ENCODE measurements around the gene ABCA4.

Gene ABCA4

GRCh38 chr1:94090761-94091160, 30.2 kb downstream of the ABCA4 start:
- no peak for TF ChIP-seq CTCF (IDR thresholded peaks at IDR 0.05; ENCODE audit: extremely low read depth, missing control alignments)
- DNase-seq (ENCODE audit: low spot score), result no peak

- no peak for DNase-seq (ENCODE audit: low spot score)
- no peak for TF ChIP-seq CTCF (IDR thresholded peaks at IDR 0.05; ENCODE audit: extremely low read depth, missing control alignments)
Measured at GRCh38 chr1:94087193-94087592, 33.8 kb downstream of the ABCA4 start.

- no peak for TF ChIP-seq CTCF (IDR thresholded peaks at IDR 0.05; ENCODE audit: extremely low read depth, missing control alignments)
- no peak for DNase-seq (ENCODE audit: low spot score)
Measured at GRCh38 chr1:94084547-94084946, 36.4 kb downstream of the ABCA4 start.

- DNase-seq (ENCODE audit: low spot score), result no peak
- TF ChIP-seq CTCF (IDR thresholded peaks at IDR 0.05; ENCODE audit: extremely low read depth, missing control alignments), result no peak
Measured at GRCh38 chr1:94084085-94084484, 36.9 kb downstream of the ABCA4 start.

GRCh38 chr1:94083681-94084080, 37.3 kb downstream of the ABCA4 start:
- TF ChIP-seq CTCF (IDR thresholded peaks at IDR 0.05; ENCODE audit: extremely low read depth, missing control alignments), result no peak
- no peak for DNase-seq (ENCODE audit: low spot score)

- TF ChIP-seq CTCF (IDR thresholded peaks at IDR 0.05; ENCODE audit: extremely low read depth, missing control alignments), result no peak
- DNase-seq (ENCODE audit: low spot score), result no peak
Measured at GRCh38 chr1:94081566-94082344, 39.2 kb downstream of the ABCA4 start.

GRCh38 chr1:94079989-94080388, 41.0 kb downstream of the ABCA4 start:
- no peak for TF ChIP-seq CTCF (IDR thresholded peaks at IDR 0.05; ENCODE audit: extremely low read depth, missing control alignments)
- DNase-seq (ENCODE audit: low spot score), result no peak

Data from GM20000 (cell line).